Activated CD4-positive, alpha-beta T cell treated with anti-CD3 and anti-CD28 coated beads for 4 hours (primary cell): ENCODE data around the gene ZBED3.
"Not testable (repeated sequence)": the region's sequence is repeated elsewhere in the genome, so short reads cannot be mapped to it uniquely, and the experiment has no call there.

Experiments
- DNase-seq, 2 donors: peaks; one replicate each; pipeline ENCODE4 v3.0.0-alpha.2; 2020

Gene ZBED3, protein sequence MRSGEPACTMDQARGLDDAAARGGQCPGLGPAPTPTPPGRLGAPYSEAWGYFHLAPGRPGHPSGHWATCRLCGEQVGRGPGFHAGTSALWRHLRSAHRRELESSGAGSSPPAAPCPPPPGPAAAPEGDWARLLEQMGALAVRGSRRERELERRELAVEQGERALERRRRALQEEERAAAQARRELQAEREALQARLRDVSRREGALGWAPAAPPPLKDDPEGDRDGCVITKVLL

DNA sequence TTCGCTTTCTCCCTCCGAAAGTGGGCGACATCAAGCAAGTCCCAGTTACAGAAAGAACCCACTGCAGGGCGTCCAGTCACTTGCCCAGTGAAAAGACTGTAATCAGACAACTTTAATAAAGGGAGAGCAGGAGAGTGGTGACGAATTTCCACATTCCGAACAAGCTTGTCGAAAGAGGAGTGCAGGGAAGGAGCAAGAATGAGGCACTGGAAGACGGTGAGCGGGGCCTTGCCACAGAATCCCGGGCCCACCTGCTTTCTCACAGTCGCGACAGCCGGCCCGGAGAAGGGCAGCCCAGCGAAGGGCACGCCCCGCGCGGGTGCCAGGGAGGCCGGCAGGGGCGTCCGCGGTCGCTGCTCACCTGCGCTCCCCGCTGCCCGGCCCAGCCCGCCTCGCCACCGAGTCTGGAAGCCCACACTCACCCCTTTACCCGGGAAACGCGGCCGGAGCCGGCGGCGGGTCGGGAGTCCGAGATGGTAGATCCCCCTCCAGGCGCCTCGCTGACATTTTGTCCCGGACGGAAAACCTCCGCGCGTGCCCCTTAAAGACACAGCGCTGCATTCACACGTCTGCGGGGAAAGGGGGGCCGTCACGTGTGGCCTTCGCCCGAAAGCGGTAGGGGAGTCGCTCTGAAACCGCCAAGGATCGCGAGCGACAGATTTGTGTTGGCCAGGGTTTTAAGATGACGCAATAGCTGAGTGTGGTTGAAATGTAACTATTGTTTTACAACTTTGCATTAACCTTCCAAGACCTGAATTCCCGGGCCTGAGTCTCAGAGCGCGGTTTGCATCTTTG, at the start of gene ZBED3:
TSS of gene ZBED3 (minus strand) at position 597 of the 795 bp plus-strand sequence. CDS start 9,407 bp downstream, outside the sequence.
- DNase-seq = peak; percentile 37 to 39

DNA sequence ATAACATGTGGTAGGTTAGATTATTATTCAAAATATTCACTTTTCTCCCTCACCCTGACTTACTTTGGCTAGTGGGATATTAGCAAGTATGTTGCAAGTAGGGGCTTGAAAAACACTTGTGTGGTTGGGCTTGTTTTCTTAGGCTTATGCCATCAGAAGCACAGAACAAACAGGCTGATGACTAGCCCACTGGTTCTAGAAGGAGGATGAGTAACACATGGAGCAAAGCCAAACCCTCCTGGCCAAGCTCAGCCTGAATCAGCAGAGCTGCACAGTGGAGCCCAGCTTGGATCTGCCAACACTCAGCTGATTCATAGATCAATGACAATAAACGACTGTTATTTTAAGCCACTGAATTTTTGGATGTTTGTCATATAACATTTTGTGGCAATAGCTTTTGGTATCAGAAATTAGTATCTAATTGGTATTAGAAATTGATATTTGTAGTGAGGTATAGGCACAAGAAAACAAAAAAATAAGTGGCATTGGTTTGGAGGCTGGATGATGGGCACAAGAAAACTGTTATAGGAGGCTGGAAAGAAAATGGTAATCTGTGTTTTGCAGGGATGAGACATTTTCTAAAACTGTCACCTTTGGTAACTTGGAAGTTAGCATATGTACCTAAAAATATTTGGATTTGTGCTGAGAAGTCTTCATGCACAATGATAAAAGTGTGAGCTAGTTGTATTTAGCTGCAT, 46.1 kb upstream of the ZBED3 start:
- DNase-seq = no peak

DNA sequence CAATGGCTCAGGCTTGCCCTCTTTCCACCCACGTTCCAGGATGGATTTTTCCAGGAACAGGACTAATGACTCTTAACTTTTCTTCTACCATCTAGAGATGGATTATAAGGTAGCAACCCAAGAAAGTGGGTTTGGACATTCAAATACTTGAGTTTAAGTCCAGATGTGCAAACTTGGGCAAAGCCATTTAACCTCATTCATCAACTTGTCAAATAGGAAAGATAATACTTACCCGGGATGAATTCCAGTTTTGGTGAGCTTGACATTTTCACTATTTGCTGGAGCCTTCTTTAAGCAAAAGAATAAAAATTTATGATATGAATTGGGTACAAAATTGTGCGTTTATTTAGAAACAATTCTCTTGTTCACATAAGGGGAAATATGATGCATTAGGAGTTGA, 44.3 kb upstream of the ZBED3 start:
- DNase-seq = no peak

DNA sequence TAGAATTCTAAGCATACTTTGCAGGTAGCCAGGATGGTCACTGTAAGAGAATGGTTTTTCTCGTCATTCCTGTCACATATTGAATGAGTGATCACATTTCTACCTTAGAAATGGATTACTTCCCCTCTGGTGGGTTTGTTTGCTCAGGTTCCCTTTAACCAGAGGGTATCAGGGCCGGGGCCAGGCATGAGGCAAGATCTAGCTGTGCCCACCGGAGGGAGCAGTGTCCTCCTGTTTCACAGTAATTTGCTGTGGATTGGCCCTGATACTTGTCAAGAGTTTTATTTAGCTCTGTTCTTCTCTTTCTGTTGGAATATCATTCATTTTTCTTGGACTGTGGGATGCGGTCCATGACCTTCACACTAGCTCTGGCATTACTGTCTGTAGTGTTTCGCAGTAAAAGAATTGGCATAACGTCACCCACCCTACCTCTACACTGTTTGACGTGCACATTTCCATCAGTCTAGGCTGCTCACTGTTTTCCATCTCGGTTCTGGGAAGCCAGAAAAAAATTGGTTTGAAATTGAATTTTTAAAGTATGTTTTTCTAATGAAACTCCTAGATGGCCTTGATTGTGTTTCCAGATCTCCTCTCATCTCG, 42.4 kb upstream of the ZBED3 start:
- no peak for DNase-seq

DNA sequence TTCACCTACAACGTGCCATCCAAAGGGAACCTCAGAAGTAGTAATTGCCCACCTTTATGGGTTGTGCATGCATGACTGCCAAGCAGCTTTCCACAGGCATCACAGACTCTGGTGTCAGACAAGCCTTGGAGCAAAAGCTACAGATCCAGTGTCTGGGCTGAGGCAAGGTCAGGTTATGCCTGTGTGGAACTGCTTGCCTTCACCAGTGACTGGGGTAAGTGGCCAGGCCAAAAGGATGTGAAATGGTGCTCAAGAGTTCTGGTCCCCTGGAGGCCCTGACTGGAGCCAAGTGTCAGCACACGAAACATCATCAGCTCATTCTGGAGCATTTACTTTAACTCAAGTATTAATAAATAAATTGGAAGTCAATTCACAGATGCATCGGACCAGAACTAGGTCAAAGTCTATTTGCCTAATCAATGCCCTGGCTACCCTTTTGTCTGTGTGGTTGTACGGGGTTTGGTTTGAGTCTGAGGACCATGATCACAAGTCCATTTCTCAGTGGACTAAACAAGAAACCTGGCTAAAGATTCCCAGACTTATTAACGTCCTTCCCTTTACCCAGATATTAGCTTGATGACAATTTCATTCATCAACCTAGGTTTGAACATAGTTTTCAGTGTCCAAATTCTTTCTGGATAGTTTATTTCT, 41.5 kb upstream of the ZBED3 start:
- no peak for DNase-seq

DNA sequence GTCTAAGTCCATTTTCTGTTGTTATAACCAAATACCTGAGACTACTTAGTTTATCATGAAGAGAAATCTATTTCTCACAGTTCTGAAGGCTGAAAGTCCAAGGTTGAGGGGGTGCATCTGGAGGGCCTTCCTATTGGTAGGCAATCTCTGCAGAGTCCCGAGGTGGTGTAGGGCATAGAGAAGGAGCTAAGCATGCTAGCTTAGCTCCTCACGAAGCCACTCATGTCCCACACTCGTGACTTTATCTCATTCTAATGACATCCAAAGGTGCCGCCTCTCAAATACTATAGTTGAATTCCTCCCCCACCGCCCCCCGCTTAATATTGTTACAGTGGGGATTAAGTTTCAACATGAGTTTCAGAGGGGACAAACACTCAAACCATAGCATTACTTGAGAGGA, 36.0 kb upstream of the ZBED3 start:
- no peak for DNase-seq

DNA sequence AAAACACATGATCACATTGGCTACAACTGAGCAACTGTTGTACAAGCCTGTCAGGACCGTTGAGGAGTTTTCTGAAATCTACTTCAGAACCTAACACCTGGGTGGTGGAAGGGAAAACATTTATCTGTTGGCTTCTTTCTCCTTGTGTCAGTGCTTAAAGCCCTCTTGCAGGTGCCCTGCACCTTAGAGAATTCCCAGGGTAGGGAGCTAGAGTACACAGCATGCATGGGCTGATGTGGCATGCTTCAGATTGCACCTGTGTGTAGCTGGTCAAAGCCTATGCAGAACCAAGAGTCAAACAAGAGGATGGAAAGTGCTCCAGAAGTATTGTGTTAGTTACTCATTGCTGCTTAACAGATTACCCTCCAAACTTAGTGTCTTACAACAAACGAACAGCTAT, 33.6 kb upstream of the ZBED3 start:
- no peak for DNase-seq

DNA sequence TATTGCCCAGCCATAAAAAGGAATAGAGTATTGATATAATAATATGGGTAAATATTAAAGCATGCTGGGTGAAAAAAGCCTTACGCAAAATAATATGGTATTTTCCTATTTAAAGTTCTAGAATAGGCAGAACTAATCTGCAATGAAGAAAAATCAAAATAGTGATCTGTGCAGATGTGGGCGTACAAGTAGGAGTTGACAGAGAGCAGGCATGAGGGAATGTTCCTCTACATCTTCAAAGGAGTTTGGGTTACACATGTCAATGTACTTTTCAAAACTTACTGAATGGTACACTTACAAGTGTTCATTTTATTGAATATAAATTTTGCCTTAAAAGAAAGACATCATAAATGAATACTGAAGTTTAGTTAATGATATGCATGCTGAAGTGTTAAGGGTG, 33.0 kb upstream of the ZBED3 start:
- DNase-seq = no peak

DNA sequence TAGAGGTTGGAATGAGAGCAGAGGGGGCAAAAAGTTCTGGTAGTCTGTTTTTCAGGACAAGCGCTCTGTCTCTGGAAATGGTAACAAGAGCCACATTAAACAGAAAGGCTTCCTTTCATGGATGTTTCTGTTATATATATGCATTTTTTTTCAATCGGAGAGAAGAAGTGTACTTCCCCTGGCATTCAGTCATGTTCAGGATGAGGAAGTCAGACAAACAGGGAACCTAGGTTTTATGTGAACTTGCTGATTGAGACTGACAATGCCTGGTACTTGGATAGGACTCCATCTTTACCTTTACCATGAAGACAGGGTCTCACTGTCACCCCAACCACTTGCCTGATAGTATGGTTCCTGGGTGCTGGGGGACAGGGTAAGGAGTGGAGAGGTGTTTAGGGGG, 30.1 kb upstream of the ZBED3 start:
- no peak for DNase-seq

DNA sequence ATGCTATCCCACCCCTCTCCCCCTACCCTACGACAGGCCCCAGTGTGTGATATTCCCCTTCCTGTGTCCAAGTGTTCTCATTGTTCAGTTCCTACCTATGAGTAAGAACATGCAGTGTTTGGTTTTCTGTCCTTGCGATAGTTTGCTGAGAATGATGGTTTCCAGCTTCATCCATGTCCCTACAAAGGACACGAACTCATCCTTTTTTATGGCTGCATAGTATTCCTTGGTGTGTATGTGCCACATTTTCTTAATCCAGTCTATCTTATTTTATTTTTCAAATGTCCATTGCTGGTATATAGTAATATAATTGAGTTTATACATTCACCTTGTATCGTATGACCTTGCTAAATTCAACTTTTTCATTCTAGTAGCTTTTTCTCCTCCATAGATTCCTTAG, 19.9 kb upstream of the ZBED3 start:
- not testable (repeated sequence) for DNase-seq

DNA sequence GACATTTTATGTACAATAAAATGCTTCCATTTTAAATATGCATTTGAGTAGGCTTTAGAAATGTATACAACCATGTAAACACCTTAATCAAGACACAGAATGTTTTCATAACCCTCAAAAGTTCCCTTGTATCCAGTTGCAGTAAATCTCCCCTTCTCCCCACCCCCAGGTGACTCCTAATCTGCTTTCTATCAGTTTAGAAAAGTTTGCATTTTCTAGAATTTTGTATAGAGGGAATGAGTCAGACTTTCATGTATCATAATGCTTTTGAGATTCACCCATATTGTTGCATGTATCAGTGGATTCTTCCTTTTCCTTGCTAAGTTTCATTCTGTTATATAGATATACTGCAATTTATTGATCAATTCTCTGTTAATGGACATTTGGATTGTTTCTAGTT, 17.7 kb upstream of the ZBED3 start:
- DNase-seq = no peak

DNA sequence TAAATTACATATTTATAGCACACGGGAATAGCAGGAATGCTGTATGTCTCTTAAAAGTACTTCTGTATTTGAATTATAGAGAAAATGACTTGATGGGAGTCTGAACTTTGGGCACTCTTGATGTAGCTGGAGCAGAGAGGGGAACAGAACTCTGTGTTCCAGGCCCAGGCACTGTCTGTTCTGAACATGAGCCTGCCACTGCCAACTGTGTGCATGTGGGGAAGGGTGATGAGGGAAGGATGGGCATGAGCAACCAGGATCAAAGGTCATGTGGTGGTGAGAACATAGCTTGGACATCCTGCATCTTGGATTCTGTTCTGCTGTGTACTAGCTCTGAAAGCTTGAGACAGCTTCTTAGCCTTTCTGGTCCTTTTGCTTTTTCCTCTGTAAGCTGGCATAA, 16.4 kb upstream of the ZBED3 start:
- DNase-seq = no peak

DNA sequence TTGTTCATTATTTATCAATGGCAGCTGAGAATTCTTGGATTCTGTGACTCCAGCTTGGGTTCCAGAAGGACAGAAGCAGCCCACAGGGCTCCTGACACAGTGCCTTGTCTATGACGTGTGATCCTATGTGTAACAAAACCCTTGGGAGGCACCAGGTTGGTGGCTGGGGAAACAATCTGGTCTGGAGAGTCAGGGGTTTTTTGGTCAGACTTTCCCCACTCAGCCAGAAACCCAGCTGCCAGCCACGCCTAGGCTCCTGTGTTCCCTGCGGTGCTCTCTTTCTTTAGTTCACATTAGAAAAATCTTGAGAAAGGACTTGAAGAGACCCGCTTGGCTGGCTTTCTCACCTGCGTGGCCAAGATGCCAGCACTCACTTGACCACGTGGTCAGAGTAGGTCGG, 15.5 kb upstream of the ZBED3 start:
- DNase-seq = no peak

DNA sequence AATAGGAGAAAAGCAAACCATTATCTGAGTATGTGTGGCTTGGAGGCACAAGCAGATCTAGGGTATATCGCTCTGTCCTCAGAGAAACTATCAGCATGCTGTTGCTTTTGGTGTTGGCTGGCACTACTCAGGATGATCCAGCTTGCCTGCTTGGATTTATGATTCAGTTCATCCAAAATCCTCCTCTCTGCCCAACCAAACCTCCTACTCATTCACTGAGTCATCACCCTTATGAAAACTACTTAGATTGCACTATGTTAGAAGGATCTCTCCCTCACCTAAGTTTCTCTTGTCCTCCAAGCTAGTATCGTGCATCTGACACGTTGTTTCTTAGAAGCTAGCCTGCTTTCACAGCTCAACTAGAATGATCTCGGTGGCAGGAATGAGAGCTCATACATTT, 14.2 kb upstream of the ZBED3 start:
- no peak for DNase-seq

DNA sequence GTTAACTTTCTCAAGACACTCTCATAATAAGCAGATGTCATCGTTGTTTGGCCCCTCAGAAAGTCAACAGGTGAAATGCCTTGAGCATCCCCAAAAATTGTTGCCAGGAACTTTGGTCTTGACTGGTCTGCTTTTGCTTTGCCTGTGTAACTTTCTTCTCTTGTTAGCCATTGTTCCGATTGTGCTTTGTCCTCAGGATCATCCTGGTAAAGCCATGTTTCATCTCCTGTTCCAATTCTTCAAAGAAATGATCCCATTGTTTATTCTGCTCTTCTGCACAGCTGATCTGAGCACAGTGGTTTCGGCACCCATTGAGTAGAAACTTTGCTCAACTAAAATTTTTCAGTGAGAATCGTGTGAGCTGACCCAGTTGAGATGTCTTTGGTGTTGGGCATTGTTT, 8.1 kb upstream of the ZBED3 start:
- DNase-seq = no peak

DNA sequence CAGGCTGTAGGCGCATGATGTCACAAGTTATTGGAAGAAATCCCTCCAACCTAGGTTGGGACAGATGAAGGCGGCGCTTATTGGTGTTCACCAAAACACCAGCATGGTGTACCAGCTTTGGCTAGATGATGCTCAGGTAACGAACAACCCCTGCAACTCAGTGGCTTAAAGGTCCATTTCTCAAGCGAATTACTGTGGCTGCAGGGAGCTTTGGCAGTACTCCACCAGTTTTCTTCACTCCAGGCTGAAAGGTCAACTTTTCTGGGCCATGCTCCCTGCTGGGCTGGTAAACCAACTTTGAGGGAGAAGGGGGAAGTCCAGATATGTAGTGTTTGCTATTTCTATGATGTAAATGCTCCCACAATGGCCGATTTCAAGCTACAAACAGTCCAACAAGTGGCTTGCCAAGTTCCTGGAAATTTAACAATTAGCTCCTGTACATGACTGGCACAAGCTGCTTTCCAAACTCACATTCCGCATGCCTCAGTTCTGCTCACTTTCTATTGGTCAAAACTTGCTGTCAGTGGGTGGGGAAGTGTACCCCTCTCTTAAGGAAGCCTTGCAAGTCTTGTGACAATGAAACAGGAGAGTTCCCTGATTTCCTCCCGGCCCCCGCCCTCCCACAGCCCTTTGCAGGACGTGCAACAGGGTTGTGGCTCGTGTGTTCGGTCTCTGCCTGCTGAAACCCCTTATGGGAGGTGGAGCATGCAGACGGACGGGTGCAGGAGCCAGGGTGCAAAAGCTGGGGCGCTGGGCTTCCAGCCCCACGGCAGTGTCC, 588 bp upstream of the ZBED3 start:
- DNase-seq = no peak

DNA sequence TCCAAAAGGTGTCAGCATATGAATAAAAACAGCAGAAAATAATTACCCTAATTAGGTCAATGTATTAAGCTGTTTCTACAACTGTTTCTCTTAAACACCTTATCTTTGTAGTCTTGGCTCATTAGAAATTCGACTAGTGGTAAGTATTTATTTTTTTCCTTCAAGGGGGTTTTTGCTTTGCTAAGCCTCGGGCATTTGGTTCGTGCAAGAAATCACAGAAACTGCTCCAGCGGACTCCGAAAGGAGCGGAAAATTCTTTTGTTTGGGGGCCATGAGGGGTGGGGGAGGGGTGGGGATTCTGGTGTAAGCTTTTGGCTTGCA, 757 bp downstream of the ZBED3 start:
- DNase-seq = no peak

DNA sequence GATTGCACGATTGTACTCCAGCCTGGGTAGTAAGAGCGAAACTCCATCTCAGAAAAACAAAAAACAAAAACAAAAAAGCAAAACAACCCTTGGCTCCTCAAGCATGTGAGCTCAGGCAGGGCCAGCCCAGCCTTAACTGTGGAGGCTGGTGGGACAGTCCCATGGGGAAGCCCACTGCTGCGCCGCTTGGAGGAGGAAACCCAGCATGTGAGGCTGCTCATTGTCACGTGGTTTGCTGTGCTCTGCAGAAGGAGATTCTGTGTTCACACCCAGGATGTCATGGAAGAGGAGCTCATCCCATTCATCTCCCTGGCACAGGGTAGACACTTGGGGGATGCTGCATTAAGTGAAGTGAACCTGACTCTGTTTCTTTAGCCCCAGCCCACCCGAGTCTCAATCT, 4.0 kb downstream of the ZBED3 start:
- DNase-seq = no peak

DNA sequence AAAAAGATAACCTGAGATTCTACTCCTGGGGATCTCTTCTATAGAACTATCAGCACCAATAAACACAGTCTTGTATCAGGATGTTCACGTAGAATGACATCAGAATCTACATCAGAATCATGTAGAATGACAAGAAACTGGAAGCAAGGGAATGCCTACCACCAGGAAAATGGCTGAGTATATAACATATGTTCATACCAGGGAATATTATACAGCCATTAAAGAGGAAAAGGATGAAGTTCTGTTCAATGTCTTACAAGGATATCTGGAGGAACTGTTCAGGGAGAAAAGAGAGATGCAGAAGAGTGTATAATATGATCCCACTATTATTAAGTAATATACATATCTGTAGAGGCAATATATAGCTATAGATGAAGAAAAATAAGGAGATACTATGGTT, 4.8 kb downstream of the ZBED3 start:
- no peak for DNase-seq

DNA sequence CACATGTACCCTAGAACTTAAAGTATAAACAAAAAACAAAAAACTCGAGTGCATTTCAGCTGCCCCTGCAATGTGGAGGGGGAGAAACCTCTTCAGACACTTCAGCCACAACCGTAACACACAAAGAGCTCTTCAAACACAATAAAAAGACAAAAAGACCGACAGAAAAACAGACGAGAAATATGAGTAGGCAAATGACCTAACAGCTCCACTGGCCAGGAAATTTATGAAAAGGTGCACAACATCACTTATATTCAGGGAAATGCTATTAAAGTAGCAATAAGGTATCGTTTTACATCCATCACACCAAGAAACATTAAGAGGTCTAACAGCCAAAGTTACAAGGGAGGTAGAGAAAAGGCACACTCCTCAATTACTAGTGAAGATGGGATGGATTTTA, 6.2 kb downstream of the ZBED3 start:
- DNase-seq = no peak

DNA sequence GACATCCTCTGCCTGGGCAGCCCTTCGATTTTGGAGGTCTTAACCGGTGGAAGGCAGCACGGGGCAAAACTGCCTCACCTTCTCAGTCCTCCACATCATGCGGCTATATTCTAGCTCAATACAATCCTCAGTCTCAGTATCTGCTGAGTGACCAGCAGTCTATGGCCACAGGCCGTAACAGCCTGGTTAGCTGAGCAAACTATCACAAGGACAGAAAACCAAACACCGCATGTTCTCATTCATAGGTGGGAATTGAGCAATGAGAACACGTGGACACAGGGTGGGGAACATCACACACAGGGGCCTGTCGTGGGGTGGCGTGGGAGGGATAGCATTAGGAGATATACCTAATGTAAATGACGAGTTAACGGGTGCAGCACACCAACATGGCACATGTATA, 6.6 kb downstream of the ZBED3 start:
- not testable (repeated sequence) for DNase-seq

DNA sequence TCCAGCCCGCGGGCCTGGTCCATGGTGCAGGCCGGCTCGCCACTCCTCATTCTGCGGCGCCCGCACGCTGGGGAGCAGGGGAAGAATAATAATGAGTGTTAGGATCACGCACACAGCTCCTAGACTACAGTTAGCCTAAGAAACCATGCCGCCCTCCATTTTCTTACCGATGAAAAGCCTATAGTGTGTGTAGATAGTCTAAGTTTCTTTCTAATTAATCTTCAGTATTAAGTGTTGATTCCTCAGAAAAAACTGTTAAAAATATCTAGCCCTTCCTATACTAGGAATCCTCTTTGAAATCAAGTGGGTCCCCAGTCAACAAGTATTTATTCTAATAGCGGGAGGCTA, 9.3 kb downstream of the ZBED3 start:
- no peak for DNase-seq
